GM12892 (cell line): ENCODE results near the gene KAZN.

Experiments
- POLR2A ChIP-seq: IDR thresholded peaks from 2 replicates; pipeline ENCODE4 v1.6.1; 2011; ENCODE audit warnings: low read depth, low read length, control low read depth
- POLR2AphosphoS5 ChIP-seq: IDR thresholded peaks from 2 replicates; pipeline ENCODE4 v1.6.1; 2011; ENCODE audit warnings: low read depth, low read length, control low read depth
- TAF1 ChIP-seq: IDR thresholded peaks from 2 replicates; pipeline ENCODE4 v1.6.1; 2011; ENCODE audit warnings: low read depth, mild to moderate bottlenecking, control low read depth, low read length, borderline replicate concordance

- TF ChIP-seq POLR2A (no peak), TAF1 (no peak), POLR2AphosphoS5 (no peak)
Observed at GRCh38 chr1:15141935-15142539, 543.6 kb downstream of the KAZN start.
